GM19455 (cell line): ENCODE data around the gene IBA57.

Experiments
- ATAC-seq: cut with Tn5 transposase; IDR thresholded peaks from one replicate; pipeline ENCODE4 v1.9.1; 2021; ENCODE audit not compliant: unreplicated experiment

Gene IBA57

GRCh38 chr1:228165372-228166169 is at the start of gene IBA57:
Gene IBA57 (plus strand): TSS chr1:228165804. CDS start chr1:228165817, 13 bp downstream.
- peak; percentile 80 for ATAC-seq

GRCh38 chr1:228117335-228117734 is 48.3 kb upstream of the IBA57 start:
- ATAC-seq = no peak

DNA sequence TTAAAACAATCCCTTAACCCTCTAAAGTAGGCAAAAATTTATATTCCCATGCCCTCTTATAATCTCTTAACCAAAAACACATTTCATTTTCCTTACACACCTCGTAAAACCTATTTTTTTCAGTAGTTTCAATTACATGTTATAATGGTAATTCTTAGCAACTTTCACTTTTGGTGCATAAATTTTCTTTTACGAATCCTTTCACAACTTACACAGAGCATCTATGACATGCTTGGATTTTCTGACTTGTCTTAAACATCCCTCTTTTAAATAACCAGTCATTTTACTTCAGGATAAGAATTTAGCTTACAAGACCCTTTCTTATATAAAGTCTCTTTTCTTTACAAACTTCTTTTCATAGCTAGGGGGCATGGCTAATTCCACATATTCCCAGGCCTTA is 47.6 kb upstream of the IBA57 start:
- ATAC-seq = no peak

DNA sequence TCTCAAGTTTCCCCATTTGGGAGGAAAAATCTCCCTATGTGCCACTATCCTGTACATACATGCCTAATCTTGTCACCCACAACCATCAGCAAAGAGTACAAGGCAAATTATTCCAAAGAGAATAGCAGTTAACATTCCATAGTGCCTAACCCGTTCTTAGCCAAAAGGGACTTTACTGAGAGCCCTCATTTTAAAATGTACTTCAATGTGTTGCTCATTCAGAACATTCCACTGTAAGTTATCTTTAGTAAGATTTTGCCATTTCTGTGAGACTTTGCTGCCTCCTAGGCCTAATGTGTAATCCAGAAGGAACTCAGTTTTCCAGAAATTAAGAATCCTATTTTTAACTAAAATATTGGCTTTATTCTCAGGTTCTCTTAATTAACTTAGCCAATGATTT is 45.3 kb upstream of the IBA57 start:
- ATAC-seq = no peak

- ATAC-seq = no peak
Observed at GRCh38 chr1:228120857-228121489, 44.6 kb upstream of the IBA57 start.

- no peak for ATAC-seq
Observed at GRCh38 chr1:228122921-228123441, 42.6 kb upstream of the IBA57 start.

- no peak for ATAC-seq
Observed at GRCh38 chr1:228123505-228123904, 42.1 kb upstream of the IBA57 start.

DNA sequence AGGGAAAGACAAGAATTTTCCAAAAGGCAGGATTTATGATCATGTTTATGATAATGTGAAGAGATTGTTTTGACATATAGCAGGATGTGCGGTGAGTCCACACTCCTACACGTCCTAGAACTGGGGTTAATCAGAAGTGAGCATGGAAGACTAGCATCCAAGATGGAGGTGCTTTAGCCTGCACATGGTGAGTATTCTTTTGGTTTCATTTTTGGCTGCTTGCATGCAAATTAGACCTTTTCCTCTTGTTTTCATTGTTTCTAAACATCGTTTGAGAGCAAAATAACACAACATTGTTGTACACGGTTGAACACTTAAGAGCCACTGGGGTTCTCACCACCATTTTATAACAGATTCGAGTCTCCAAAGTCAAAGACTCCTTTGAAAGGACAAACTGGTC is 40.4 kb upstream of the IBA57 start:
- ATAC-seq = no peak

- ATAC-seq = no peak
Observed at GRCh38 chr1:228131766-228132165, 33.8 kb upstream of the IBA57 start.

DNA sequence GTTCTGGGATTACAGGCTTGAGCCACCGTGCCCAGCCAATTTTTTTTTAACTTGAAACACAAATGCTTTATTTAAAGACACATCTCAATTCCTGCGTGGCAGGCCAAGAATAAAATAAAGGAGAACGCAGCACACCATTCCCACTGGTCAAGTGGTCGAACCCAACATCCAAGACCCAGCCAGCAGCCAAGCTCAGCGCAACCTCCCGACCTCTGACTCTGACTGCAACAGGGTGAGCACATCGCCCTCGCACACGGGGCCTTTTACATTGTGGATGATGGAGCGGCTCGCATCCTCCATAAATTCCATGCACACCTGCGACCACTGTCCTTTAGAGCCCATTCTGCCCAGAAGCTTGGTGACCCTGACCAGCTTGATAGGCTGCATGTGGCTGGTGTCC is 31.0 kb upstream of the IBA57 start:
- ATAC-seq = no peak

DNA sequence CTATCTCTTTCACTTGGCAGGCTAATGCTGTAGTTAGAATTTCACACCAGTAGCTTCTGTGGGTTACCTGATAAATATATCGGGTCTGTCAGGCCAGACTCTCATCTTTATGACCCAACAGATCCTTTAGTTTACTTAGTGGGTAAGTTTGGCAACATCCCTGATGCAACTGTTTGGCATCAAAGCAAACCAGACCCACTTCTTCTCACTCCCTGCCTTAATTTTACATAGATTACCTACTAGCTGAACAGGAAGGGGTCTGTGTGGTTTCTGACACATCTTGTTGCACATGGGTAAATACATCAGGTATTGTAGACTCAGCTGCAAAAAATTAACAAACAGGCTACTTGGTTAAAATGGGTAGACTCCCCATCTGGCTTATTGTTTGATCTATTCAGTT is 28.7 kb upstream of the IBA57 start:
- no peak for ATAC-seq

DNA sequence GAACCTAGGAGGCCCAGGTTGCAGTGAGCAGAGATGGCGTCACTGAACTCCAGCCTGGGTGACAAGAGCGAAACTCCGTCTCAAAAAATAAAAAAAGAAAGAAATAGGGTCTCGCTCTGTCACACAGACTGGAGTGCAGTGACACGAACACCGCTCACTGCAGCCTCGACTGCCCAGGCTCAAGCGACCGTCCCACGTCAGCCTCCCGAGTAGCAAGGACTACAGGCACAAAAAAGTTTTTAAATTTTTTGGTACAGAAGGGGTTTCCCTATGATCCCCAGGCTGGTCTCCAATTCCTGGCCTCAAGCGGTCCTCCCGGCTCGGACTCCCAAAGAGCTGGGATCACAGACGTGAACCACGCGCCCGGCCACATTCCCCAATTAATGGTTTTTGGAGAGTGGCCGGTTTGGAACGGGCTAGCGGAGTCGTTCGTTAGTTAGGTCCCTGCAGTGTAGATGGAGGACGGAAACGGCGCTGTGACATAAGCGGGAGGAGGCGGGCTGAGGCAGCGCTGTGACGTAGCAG is 26.1 kb upstream of the IBA57 start:
- no peak for ATAC-seq

GRCh38 chr1:228139931-228140723 is 25.5 kb upstream of the IBA57 start, which contains the start of gene GUK1:
Gene GUK1 (plus strand): TSS chr1:228140279. CDS start chr1:228140303, 24 bp downstream.
- ATAC-seq = peak; percentile 91

DNA sequence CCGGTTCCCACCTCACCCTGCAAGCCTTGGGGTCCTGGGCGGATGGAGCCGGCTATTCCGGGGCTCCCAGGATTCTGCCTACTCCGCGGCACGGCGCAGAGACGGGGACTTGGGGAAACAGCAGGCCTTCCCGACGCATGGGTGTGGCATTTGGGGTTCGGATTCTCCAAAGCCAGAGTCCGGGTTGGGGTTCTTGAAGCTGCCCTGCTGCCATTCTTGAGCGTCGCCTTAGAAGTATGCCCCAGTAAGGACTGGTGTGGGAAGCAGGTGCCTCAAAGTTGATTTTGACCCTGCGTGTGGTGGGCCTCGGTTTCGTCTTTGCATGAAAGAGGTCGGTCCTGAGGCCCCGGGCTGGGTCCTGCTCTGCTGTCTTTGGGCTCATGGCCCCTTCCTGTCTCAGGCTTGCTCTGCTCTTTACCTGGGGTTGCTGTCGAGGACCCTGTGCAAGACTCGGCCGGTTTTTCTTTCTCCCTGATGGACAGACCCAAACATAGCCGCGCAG is 24.8 kb upstream of the IBA57 start:
- no peak for ATAC-seq

- ATAC-seq = no peak
Observed at GRCh38 chr1:228141226-228142044, 24.2 kb upstream of the IBA57 start.

- ATAC-seq = no peak
Observed at GRCh38 chr1:228142155-228142691, 23.4 kb upstream of the IBA57 start.

DNA sequence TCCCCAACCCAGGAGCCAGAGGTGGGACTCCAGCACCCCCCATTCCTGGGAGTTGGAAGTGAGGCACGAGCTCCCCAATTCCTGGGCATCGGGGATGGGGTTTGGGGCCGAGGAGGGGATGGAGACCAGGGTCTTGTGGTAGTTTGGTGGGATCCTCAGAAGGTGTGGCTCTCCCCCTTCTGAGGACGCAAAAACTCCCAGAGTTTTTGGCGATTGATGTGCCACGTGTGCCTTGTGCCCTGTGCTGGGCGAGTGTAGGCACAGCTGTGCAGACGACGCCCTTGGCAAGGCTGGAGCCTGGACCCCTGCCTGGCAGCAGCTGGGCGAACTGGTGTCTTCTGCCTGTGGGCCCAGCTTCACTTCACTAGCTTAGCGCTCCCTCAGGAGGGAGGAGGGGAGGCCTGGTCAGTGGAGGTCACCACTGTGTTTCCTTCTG is 22.9 kb upstream of the IBA57 start:
- no peak for ATAC-seq

- no peak for ATAC-seq
Observed at GRCh38 chr1:228143480-228144192, 22.0 kb upstream of the IBA57 start.
